Ramos (cell line): ENCODE measurements around the gene LIN7A.

ENCODE experiments used
- in situ Hi-C: fragments of 300-500 bp; cut with MboI; formaldehyde crosslinking; loops from one replicate; pipeline ENCODE4 v1.14.3; 2022; ENCODE audit warnings: low sequenced_read_pairs; ENCODE audit not compliant: unreplicated experiment

The LIN7A gene

GRCh38 chr12:80769553-80770140 is 168.1 kb downstream of the LIN7A start:
- in situ Hi-C loops = loop anchor here (25.0 kb wide), 1 partner anchor 357 kb away; no protein-coding TSS in a partner anchor

- in situ Hi-C loops = loop anchor here (25.0 kb wide), 1 partner anchor 355 kb away; no protein-coding TSS in a partner anchor
Measured at GRCh38 chr12:80766897-80767296, 170.8 kb downstream of the LIN7A start.

- in situ Hi-C loops = loop anchor here (25.0 kb wide), 1 partner anchor 354 kb away; no protein-coding TSS in a partner anchor
Measured at GRCh38 chr12:80766210-80766609, 171.5 kb downstream of the LIN7A start.

- in situ Hi-C loops = loop anchor here (25.0 kb wide), 1 partner anchor 352 kb away; no protein-coding TSS in a partner anchor
Measured at GRCh38 chr12:80763874-80764273, 173.9 kb downstream of the LIN7A start.

- in situ Hi-C loops = loop anchor here (25.0 kb wide), 1 partner anchor 350 kb away; no protein-coding TSS in a partner anchor
Measured at GRCh38 chr12:80761838-80762237, 175.9 kb downstream of the LIN7A start.

- in situ Hi-C loops = loop anchor here (25.0 kb wide), 1 partner anchor 345 kb away; no protein-coding TSS in a partner anchor
Measured at GRCh38 chr12:80756875-80757274, 180.9 kb downstream of the LIN7A start.

DNA sequence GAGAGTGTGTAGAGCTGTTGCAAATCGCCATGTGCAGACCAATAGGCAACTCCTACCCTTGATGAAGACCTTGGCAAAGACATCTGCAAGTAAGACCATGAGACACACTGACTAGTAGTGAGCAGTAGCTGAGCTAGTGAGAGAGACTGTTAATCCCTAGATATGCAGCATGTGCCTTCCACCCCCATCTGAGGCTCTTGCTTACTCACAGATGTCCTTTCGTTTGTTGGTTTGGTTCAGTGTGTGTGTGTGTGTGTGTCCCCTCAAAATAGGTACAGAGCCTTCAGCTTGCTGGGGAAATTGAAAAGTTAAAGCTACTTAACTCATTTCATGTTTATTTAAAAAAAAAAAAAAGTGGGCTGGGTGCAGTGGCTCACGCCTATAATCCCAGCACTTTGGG is 183.5 kb downstream of the LIN7A start:
- in situ Hi-C loops = loop anchor here (25.0 kb wide), 1 partner anchor 342 kb away; no protein-coding TSS in a partner anchor

DNA sequence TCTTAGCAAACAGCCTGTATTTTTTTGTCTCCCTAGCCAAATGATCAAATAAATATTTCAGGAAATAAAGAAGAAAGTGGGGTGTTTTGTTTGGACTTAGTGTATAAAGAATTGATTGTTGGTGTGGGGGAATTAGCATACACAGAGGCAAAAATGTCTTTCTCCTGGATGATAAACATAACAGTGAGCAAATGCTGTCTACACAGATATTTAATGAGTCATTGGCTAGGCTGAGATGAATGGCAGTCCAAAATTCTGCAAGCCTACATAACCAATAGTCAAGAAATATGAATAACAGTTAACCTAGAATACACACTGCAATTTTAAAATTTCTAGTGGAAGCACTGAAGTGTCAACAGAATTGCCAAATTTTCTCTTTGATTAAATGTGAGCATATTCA is 185.3 kb downstream of the LIN7A start:
- in situ Hi-C loops = loop anchor here (25.0 kb wide), 1 partner anchor 340 kb away; no protein-coding TSS in a partner anchor

DNA sequence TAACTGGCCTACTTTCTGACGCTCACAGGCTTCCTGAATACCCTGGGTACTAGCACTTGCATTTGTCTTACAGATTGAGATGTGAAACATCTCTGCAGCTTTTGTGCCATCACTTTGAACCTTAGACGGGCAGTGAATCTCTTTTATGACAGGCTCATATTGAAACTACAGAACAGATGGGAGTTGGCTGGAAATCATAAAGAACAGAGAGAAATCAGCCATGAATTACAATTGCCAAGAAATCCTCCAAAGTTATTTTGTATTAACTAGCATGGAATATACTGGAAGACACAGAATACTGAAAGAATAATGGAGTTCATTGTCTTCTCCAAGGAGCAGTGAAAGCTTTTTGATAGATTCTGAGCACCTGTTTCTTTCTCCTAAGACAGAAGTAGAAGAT is 188.3 kb downstream of the LIN7A start:
- in situ Hi-C loops = no loop called here

DNA sequence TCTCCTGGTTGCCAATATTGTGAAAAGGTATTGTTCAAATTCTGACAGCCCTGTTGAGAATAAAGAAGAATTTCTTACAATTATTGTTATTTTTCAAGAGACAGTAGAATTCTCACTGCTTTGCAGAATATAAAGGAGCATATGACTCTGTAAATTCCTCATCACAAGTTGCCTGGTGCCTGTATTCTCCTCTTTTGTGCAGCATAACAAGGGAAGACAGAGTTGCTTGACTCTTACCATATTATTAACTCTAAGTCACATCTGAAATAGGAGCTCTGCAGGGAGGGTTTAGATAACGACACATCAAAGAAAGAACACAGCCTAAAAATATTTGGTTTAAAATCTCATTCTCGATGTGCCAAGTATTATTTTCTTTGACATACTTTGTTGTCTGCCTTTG is 189.9 kb downstream of the LIN7A start:
- in situ Hi-C loops = no loop called here

GRCh38 chr12:80745851-80746505 is 191.8 kb downstream of the LIN7A start:
- in situ Hi-C loops = no loop called here
